Fibroblast of villous mesenchyme (primary cell): ENCODE measurements around the gene ADAMTS17. TPM values are rescaled to one million over a fixed set of nuclear protein-coding genes. Genes with fewer than 3 reads are reported as not detected.

ENCODE experiments used
- DNase-seq: peaks from one replicate; pipeline ENCODE4 v3.0.0-alpha.2; 2010; ENCODE audit warnings: low read depth
- H3K4me3 ChIP-seq: 2 replicates; pipeline ENCODE4 v1.5.1; 2011; ENCODE audit warnings: low read depth, mild to moderate bottlenecking, low read length
- total RNA-seq: library from RNA; depleted of rRNA; stranded (reverse); fragments of >200 nt; gene quantifications from 2 replicates; pipeline ENCODE4 v1.2.3, GENCODE V29; 2012
- TF ChIP-seq, protein P1 (sequence below): IDR thresholded peaks from 2 replicates; pipeline ENCODE4 v1.5.1; 2012; ENCODE audit warnings: low read depth, mild to moderate bottlenecking, low read length; ENCODE audit not compliant: insufficient read depth

ADAMTS17 gene
- total RNA-seq, 1 donor = under 0.01 TPM

DNA sequence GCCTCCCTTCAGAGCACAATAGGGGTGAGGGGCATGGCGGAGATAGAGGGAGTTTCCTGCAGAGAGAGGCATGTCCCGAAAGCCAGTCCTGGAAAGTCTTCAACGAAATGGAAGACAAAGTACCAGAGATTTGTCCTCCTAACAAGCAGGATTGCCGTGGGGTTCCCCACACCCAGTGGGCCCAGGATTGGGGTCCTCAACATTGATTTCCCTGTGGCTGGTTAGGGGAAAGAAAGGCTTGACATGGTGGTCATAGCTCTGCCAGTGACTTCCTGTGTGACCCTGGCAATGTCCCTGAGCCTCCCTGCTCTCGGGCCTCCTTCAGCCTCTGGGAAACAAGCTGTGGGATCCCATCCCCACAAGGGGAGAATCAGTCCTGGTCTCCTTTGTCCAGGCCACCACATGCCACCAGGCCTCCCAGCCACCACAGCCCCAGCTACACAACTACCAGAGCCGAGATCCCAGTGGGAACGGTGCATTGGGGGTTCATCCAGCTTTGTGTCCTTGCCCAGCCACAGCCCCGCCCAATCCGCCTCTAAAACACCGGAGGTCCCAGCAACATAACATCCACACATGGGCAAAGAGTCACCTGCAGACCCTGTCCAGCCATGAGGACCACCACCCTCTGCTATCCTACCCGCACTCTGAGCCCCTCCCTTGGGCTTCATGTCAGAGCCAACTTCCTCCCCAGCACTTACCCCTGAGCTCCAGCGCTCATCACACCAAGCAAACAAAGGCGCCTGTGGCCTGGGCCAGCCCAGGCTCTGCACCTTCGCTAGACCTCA, 63.0 kb downstream of the ADAMTS17 start:
- H3K4me3 ChIP-seq = no peak overlapping the region
- TF ChIP-seq, protein P1, sequence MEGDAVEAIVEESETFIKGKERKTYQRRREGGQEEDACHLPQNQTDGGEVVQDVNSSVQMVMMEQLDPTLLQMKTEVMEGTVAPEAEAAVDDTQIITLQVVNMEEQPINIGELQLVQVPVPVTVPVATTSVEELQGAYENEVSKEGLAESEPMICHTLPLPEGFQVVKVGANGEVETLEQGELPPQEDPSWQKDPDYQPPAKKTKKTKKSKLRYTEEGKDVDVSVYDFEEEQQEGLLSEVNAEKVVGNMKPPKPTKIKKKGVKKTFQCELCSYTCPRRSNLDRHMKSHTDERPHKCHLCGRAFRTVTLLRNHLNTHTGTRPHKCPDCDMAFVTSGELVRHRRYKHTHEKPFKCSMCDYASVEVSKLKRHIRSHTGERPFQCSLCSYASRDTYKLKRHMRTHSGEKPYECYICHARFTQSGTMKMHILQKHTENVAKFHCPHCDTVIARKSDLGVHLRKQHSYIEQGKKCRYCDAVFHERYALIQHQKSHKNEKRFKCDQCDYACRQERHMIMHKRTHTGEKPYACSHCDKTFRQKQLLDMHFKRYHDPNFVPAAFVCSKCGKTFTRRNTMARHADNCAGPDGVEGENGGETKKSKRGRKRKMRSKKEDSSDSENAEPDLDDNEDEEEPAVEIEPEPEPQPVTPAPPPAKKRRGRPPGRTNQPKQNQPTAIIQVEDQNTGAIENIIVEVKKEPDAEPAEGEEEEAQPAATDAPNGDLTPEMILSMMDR = no peak
- no peak for DNase-seq

DNA sequence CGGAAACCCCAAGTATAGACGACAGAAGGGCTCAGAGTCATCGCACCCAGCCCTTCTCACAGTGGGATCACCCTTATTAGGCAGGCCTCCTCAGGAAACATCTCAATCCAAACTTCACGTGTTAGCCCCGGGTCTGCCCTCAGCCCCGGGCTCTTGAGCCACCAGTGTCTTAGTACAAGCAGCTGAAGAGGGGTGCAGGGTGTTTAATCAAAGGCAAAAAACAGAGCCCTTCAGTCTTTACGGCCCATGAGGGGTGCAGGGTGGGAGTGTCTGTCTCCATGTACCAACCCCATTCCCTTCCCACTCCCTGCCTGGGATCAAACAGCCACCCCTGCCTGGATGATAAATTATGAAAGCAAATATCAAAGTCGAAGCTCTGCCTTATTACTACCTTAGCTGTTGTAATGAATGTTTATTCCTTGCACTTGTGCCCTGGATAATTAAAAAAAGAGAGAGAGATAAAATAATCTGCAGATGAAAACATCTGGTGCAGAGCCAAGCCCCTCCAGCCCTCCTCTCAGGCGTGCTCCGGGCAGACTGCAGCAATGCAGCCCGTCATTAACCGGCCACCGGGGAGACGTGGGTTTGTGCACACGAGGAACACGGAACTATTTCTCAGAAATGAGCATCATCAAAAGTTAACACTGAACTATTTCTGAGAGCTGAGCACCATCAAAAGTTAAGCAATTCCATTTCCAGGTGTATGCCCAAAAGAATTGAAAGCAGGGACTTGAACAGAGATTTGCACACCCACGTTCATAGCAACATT, 64.5 kb downstream of the ADAMTS17 start:
- no peak for DNase-seq
- no peak overlapping the region for H3K4me3 ChIP-seq
- TF ChIP-seq, protein P1 = no peak

DNA sequence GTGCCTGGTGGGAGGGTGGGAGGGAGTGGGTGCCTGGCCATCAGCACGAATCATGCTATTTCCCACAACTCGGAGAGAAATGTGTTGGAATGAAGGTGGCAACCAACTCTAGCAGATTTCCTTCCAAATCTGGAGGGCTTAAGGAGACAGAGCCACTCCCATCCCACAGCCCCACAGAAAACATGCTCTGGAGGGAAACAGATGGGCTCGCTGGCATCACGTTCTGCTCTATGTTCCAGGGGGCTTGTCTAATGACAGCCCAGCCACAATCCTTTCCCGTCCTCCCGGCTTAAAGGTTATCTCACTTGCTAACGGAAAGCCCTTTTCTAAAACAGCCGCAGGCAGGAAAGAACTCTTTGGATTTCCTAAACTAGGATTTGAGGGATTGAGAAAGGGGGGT, 65.3 kb downstream of the ADAMTS17 start:
- no peak overlapping the region for H3K4me3 ChIP-seq
- TF ChIP-seq, protein P1 = no peak
- DNase-seq = no peak

DNA sequence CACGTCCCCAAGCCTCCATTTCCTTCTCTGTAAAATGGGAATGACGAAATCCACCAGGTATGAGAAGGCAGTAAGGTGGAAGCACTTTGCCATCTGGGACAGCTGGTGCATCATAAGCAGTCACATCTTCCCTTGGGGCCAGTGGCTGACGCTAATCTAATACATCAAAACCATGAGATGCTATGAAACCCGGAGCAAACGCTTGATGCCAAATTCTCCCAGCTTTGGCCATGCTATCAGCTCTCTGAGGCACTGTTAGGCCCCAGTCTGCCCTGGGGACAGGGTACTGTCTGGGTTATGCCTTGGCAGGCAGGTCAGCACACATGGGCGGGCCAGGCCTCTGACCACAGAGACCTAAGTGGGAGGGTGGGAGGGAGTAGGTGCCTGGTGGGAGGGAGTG, 66.1 kb downstream of the ADAMTS17 start:
- no peak for DNase-seq
- no peak overlapping the region for H3K4me3 ChIP-seq
- TF ChIP-seq, protein P1 = no peak

DNA sequence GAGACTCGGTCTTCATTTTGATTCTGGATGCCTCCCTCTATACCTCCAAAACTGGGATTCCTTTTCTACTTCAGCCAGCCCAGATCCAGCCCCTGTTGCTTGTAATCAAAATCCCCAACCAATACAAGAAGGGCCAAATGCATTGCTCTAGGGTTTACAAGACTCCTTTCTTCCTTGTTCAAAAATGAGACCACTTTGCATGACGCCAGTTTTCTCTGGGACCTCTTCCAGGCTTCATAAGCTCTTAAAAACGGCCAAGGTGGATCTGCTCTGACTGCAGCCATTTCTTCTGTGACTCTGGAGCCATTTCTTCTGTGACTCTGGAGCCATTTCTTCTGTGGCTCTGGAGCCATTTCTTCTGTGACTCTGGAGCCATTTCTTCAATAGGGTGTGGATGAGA, 71.9 kb downstream of the ADAMTS17 start:
- no peak for DNase-seq
- TF ChIP-seq, protein P1 = no peak
- H3K4me3 ChIP-seq = no peak overlapping the region

DNA sequence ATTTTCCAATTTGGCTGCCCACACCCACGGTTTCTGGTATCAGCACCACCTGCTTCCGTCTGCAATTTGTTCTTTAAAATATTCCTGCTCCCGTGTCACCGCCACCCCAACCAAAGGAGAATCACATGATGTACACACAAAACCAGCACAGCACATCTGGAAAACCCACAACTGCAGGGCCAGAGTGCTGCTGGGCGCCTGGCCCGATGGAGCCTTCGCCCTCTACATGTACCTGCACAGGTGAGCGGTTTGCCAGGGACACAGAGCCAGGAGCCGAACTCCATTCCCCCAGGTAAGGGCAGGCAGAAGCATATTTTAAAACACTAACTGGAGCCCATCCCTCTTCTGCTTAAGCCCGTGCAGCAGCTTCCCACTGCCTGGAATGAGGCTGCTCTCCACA, 75.6 kb downstream of the ADAMTS17 start:
- H3K4me3 ChIP-seq = no peak overlapping the region
- DNase-seq = no peak
- TF ChIP-seq, protein P1 = no peak
